Caco-2 (cell line): ENCODE data around the gene RAB7B. TPM values are rescaled to one million over a fixed set of nuclear protein-coding genes. Genes with fewer than 3 reads are reported as not detected.

Experiments
- BruUV-seq: library from RNA; stranded (reverse); fragments of 400-500 nt; replicated peaks from 2 replicates; lab custom pipeline; 2021; lab: Mats Ljungman, UMichigan
- CTCF ChIA-PET: fragments of 300-600 bp; sonication (Branson Sonifier 250); formaldehyde crosslinking; loops from one replicate; lab custom pipeline; 2022; ENCODE audit warnings: antibody characterized with exemption; lab: Charles Lee
- POLR2A ChIA-PET: fragments of 300-600 bp; sonication (Branson Sonifier 250); formaldehyde crosslinking; loops from one replicate; lab custom pipeline; 2022; ENCODE audit warnings: antibody characterized with exemption; lab: Charles Lee
- DNase-seq, 2 experiments: peaks; one replicate each; pipeline versions ENCODE4 v3.0.0 to v3.0.0-alpha.2; 2020 to 2022
- H3K27me3 ChIP-seq: replicated peaks from 2 replicates; pipeline ENCODE4 v1.6.0; 2011; ENCODE audit warnings: low read length; ENCODE audit not compliant: control insufficient read depth, insufficient read depth
- H3K36me3 ChIP-seq: 2 replicates; pipeline ENCODE4 v1.5.1; 2011; ENCODE audit warnings: low read length; ENCODE audit not compliant: control insufficient read depth, insufficient read depth
- H3K4me1 ChIP-seq: fragments of 250-450 bp; sonication (Bioruptor Pico); 2 replicates; pipeline ENCODE4 v1.5.1; 2020; ENCODE audit warnings: mild to moderate bottlenecking
- H3K4me3 ChIP-seq: 2 replicates; pipeline ENCODE4 v1.5.1; 2011; ENCODE audit warnings: low read depth, mild to moderate bottlenecking, control low read depth, low read length
- H3K9me3 ChIP-seq: fragments of 250-450 bp; sonication (Bioruptor Pico); 2 replicates; pipeline ENCODE4 v1.5.1; 2020; ENCODE audit warnings: mild to moderate bottlenecking, moderate library complexity
- H3K27ac Mint-ChIP-seq: one replicate; pipeline ENCODE4 v1.8.0; 2022; ENCODE audit warnings: mixed read lengths; ENCODE audit not compliant: unreplicated experiment
- H3K27me3 Mint-ChIP-seq: one replicate; pipeline ENCODE4 v1.8.0; 2022; ENCODE audit warnings: mixed read lengths; ENCODE audit not compliant: insufficient read depth, unreplicated experiment
- H3K36me3 Mint-ChIP-seq: one replicate; pipeline ENCODE4 v1.8.0; 2022; ENCODE audit warnings: mild to moderate bottlenecking, mixed read lengths; ENCODE audit not compliant: insufficient read depth, unreplicated experiment
- H3K4me1 Mint-ChIP-seq: one replicate; pipeline ENCODE4 v1.8.0; 2022; ENCODE audit warnings: low read depth, mixed read lengths; ENCODE audit not compliant: unreplicated experiment
- H3K4me3 Mint-ChIP-seq: one replicate; pipeline ENCODE4 v1.8.0; 2022; ENCODE audit warnings: mild to moderate bottlenecking, moderate library complexity, mixed read lengths; ENCODE audit not compliant: unreplicated experiment
- H3K9me3 Mint-ChIP-seq: one replicate; pipeline ENCODE4 v1.8.0; 2022; ENCODE audit warnings: mixed read lengths; ENCODE audit not compliant: unreplicated experiment
- CTCF ChIP-seq, 2 experiments: fragments of 200-600 bp in 1 of 2; IDR thresholded peaks; 1 replicate in 1 of 2; 2 replicates in 1 of 2; pipeline versions ENCODE4 v1.5.1 to v1.8.0; 2011 to 2022; ENCODE audit warnings: antibody characterized with exemption in 1 of 2, control low read depth in 1 of 2, inconsistent platforms in 1 of 2, low read depth in 1 of 2, low read length in 1 of 2, mild to moderate bottlenecking in 1 of 2, moderate library complexity in 1 of 2; ENCODE audit not compliant: insufficient read depth in 1 of 2, severe bottlenecking in 1 of 2, unreplicated experiment in 1 of 2
- intact Hi-C: fragments of 100-400 bp; cut with micrococcal nuclease; formaldehyde crosslinking; loops from one replicate; pipeline ENCODE4 v1.10.0; 2022; ENCODE audit not compliant: unreplicated experiment
- total RNA-seq: library from RNA; stranded (reverse); gene quantifications from 2 replicates; pipeline ENCODE4 v1.2.3, GENCODE V29; 2022

RAB7B gene
- total RNA-seq, 1 experiment from 2014 or later, result not detected

DNA sequence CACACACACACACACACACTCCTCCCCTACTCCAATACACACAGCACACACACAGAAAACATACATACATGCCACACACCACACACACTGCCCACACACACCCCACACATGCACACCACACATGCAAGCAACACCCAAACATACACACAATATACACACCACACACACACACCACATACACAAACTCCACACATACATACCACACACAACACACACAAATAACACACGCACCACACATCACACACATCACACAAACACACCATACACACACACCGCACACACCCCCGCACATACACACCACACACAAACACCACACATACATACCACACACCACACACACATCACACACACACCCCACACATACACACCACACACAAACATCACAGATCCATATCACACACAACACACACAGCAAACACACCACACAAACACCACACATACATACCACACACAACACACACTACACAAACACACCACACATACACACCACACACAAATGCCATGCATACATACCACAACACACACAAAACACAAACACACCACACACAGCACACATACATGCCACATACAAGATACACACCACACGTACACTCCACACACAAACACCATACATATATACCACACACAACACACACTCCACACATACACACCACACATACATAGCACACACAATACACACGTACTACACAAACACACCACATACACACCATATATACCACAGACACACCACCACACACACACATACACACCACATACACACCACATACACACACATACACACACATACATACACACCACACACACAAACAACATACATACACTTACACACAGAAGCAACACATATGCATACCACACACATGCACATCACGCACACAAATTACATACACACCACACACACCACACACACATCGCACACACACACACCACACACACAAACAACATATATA is 932 bp upstream of the RAB7B start:
- DNase-seq, result no peak
- TF ChIP-seq CTCF (IDR thresholded peaks at IDR 0.05; ENCODE audit: insufficient read depth in 1 of 2, low read depth in 1 of 2, low read length in 1 of 2, severe bottlenecking in 1 of 2, unreplicated experiment in 1 of 2), result no peak
- no peaks in the 10 kb centered on the region for H3K36me3 ChIP-seq
- no peaks in the 10 kb centered on the region for H3K9me3 ChIP-seq
- Mint-ChIP-seq H3K27me3 (no peaks in the 10 kb centered on the region), H3K4me3 (no peak overlapping the region), H3K4me1 (peaks cover 4% of the 10 kb centered on the region), H3K9me3 (peaks cover 13% of the 10 kb centered on the region), H3K27ac (no peak overlapping the region), H3K36me3 (no peaks in the 10 kb centered on the region)
- no TSS peak for BruUV-seq
- ChIA-PET POLR2A (no interaction called here), CTCF (interaction anchor here (0.9 kb wide), 1 partner anchor 102 kb away, joined by 4 read pairs; no protein-coding TSS in a partner anchor)
- no peaks in the 10 kb centered on the region for H3K4me1 ChIP-seq
- intact Hi-C loops, result no loop called here
- no peaks in the 10 kb centered on the region for H3K27me3 ChIP-seq
- no peak overlapping the region for H3K4me3 ChIP-seq

DNA sequence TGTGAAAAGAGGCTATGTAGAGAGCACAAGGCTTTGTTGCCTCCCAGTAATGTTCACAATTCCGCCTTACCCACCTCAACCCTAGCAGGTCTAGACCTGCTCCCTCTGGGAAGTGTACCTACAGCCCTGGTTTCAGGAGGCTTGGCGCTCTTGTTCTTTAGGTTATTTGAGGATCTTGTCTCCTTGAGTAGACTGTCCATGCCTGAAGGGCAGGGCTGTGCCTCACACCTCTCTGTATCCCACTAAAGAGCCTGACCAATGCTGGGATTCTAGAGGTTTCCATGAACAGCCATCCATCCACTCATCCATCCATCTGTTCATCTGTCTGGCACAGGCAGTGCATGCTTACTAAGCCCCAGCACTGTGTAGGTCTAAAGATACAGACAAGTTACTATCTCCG is 1.0 kb downstream of the RAB7B start:
- H3K4me1 ChIP-seq, result no peaks in the 10 kb centered on the region
- no peak for TF ChIP-seq CTCF (IDR thresholded peaks at IDR 0.05; ENCODE audit: insufficient read depth in 1 of 2, low read depth in 1 of 2, low read length in 1 of 2, severe bottlenecking in 1 of 2, unreplicated experiment in 1 of 2)
- peaks cover 13% of the 10 kb centered on the region for H3K9me3 Mint-ChIP-seq
- H3K36me3 ChIP-seq, result no peaks in the 10 kb centered on the region
- H3K4me3 ChIP-seq, result no peak overlapping the region
- no peak for DNase-seq
- no peaks in the 10 kb centered on the region for H3K36me3 Mint-ChIP-seq
- no peak overlapping the region for H3K4me3 Mint-ChIP-seq
- peaks cover 4% of the 10 kb centered on the region for H3K4me1 Mint-ChIP-seq
- ChIA-PET POLR2A (no interaction called here), CTCF (interaction anchor here (0.6 to 1.3 kb wide), 2 partner anchors 25 to 104 kb away, joined by 3 to 6 read pairs; no protein-coding TSS in a partner anchor)
- BruUV-seq, result no TSS peak
- intact Hi-C loops, result no loop called here
- H3K27ac Mint-ChIP-seq, result no peak overlapping the region
- H3K27me3 Mint-ChIP-seq, result peaks cover 3% of the 10 kb centered on the region
- no peaks in the 10 kb centered on the region for H3K9me3 ChIP-seq
- H3K27me3 ChIP-seq, result no peaks in the 10 kb centered on the region

DNA sequence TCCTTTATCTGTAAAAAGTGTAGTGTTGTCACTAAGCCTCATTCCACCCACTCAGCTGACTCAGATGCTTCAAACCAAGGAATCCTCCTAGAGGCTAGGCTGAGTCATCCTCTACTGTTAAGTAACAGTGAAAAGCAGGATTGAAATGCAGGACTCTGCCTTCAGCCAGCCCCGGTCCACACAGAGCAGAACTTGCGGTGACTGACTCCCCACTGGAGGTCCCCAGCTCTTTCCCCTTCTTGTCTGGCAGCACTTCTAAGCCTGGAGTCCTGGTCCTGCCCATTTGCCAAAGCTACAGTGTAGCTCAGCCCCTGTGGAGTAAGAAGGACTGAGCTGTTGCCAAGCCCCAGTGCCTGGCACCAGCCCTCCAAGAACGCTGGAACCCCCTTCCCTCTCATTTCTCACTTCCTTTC is 1.7 kb downstream of the RAB7B start:
- Mint-ChIP-seq H3K9me3 (peaks cover 13% of the 10 kb centered on the region), H3K4me3 (no peak overlapping the region), H3K27me3 (peaks cover 8% of the 10 kb centered on the region), H3K27ac (no peak overlapping the region), H3K4me1 (peaks cover 4% of the 10 kb centered on the region), H3K36me3 (no peaks in the 10 kb centered on the region)
- ChIA-PET POLR2A (no interaction called here), CTCF (no interaction called here)
- Histone ChIP-seq H3K4me3 (no peak overlapping the region), H3K36me3 (no peaks in the 10 kb centered on the region), H3K9me3 (no peaks in the 10 kb centered on the region), H3K27me3 (no peaks in the 10 kb centered on the region), H3K4me1 (no peaks in the 10 kb centered on the region)
- intact Hi-C loops, result no loop called here
- BruUV-seq, result no TSS peak
- no peak for DNase-seq
- no peak for TF ChIP-seq CTCF (IDR thresholded peaks at IDR 0.05; ENCODE audit: insufficient read depth in 1 of 2, low read depth in 1 of 2, low read length in 1 of 2, severe bottlenecking in 1 of 2, unreplicated experiment in 1 of 2)
